AG09319 (cell line): ENCODE measurements around the gene SLC9B1.
A peak's percentile ranks its signal among the peaks of the same experiment; 100 is the strongest.
"Not testable (repeated sequence)": the region's sequence is repeated elsewhere in the genome, so short reads cannot be mapped to it uniquely, and the experiment has no call there.

Experiments
- DNase-seq: peaks from one replicate; pipeline ENCODE4 v3.0.0-alpha.2; 2010; ENCODE audit warnings: low read depth; ENCODE audit errors: extremely low read depth
- TF ChIP-seq, protein P1 (sequence below): IDR thresholded peaks from 2 replicates; pipeline ENCODE4 v1.5.1; 2011; ENCODE audit warnings: low read depth, mild to moderate bottlenecking, inconsistent platforms, low read length, moderate library complexity

The SLC9B1 gene

GRCh38 chr4:102883278-102883677 lies 136.2 kb downstream of the SLC9B1 start:
- no peak for DNase-seq
- TF ChIP-seq, protein P1, sequence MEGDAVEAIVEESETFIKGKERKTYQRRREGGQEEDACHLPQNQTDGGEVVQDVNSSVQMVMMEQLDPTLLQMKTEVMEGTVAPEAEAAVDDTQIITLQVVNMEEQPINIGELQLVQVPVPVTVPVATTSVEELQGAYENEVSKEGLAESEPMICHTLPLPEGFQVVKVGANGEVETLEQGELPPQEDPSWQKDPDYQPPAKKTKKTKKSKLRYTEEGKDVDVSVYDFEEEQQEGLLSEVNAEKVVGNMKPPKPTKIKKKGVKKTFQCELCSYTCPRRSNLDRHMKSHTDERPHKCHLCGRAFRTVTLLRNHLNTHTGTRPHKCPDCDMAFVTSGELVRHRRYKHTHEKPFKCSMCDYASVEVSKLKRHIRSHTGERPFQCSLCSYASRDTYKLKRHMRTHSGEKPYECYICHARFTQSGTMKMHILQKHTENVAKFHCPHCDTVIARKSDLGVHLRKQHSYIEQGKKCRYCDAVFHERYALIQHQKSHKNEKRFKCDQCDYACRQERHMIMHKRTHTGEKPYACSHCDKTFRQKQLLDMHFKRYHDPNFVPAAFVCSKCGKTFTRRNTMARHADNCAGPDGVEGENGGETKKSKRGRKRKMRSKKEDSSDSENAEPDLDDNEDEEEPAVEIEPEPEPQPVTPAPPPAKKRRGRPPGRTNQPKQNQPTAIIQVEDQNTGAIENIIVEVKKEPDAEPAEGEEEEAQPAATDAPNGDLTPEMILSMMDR: no peak

DNA sequence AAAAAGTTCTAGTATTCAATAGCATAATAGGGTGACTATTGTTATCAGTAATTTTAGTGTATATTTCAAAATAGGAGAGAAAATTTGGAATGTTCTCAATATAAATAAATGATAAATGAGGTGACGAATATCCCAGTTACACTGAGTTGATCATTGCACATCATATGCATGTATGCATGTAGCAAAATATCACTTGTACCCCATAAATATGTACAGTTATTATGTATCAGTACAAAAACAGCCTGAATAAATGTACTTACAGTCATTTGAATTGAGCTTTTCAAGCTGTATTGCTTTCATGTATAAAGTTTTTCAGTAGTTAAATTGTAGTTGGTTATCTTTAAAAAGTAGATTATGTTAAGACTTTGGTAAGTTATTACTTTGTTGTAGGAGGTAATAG lies 138.2 kb downstream of the SLC9B1 start:
- TF ChIP-seq, protein P1: no peak

DNA sequence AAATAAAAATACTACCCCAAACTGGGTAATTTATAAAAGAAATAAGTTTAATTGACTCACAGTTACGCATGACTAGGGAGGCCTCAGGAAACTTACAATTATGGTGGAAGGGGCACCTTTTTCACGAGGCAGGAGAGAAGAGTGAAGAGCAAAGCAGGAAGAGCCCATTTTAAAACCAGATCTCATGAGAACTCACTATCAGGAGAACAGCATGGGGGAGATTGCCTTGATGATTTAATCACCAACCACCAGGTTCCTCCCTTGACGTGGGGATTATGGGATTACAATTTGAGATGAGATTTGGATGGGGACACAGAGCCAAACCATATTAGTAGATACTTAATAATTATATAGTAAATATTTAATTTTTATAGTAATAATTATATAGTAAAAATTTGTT lies 140.6 kb downstream of the SLC9B1 start:
- no peak for DNase-seq
- TF ChIP-seq, protein P1: no peak

More for the DNA sequence above, 138.2 kb downstream of the SLC9B1 start:
- DNase-seq: no peak

DNA sequence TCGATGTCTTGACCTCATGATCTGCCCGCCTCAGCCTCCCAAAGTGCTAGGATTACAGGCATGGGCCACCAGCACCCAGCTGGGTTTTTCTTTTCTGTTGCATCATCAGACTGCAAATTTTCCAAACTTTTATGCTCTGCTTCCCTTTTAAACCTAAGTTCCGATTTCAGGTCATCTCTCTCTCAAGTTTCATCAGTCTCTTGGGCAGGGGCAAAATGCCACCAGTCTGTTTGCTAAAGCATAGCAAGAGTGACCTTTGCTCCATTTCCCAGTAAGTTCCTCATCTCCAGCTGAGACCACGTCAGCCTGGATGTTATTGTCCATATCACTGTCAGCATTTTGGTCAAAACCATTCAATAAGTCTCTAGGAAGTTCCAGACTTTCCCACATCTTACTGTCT lies 141.2 kb downstream of the SLC9B1 start:
- DNase-seq: not testable (repeated sequence)

GRCh38 chr4:102877477-102878106 lies 141.9 kb downstream of the SLC9B1 start:
- DNase-seq: not testable (repeated sequence)

GRCh38 chr4:102871772-102872171 lies 147.7 kb downstream of the SLC9B1 start:
- TF ChIP-seq, protein P1: no peak
- DNase-seq: no peak

DNA sequence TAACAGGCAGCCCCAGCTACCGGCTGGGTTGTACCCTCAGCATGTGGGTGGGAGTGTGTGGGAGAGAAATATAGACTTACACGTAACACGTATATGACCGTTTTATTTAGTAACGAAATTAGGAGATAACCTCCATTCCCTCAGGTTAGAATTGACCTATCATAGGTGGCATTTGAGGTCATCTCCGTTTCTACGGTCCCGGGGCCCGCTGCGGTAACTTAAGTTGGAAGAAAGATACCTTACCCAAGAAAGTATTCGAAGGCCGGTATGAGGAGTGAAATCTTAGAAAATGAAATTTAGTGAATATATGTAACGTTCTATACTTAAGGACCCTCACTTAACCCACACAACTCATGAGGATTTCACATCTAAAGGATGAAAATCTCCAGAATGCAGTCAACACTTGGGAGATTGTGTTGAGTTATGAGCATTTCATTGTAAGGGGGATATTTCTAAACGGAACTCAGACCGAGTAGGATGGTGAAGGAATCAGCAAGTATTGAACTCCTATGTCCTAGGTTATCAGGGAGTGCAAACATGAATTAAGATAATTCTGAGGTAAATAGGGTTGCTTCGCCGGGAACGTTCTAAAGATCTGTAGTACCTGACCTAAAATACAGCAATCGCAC lies 149.8 kb downstream of the SLC9B1 start:
- TF ChIP-seq, protein P1: no peak
- DNase-seq: no peak

- TF ChIP-seq, protein P1: no peak
- peak; percentile 74 for DNase-seq
Observed at GRCh38 chr4:102868781-102869568, 150.5 kb downstream of the SLC9B1 start, which contains the start of gene CISD2. Gene CISD2 (plus strand): TSS chr4:102868992. CDS start chr4:102869085, 93 bp downstream.
